Parathyroid adenoma (tissue), 2 donors: ENCODE results near the gene TMIGD3.

Experiments
- H2AFZ ChIP-seq: fragments of 300-600 bp; sonication (generic); one replicate; pipeline ENCODE4 v1.7.0; 2017; ENCODE audit warnings: antibody characterized with exemption, mild to moderate bottlenecking
- H3K27ac ChIP-seq: fragments of 300-600 bp; sonication (generic); one replicate; pipeline ENCODE4 v1.7.0; 2017
- H3K27me3 ChIP-seq: fragments of 300-600 bp; sonication (generic); one replicate; pipeline ENCODE4 v1.7.0; 2017; ENCODE audit warnings: low read length; ENCODE audit not compliant: control insufficient read depth, insufficient read depth
- H3K36me3 ChIP-seq: fragments of 300-600 bp; sonication (generic); one replicate; pipeline ENCODE4 v1.7.0; 2017; ENCODE audit warnings: low read length; ENCODE audit not compliant: control insufficient read depth, insufficient read depth
- H3K4me1 ChIP-seq: fragments of 300-600 bp; sonication (generic); one replicate; pipeline ENCODE4 v1.7.0; 2017; ENCODE audit warnings: control low read depth
- H3K4me2 ChIP-seq: fragments of 300-600 bp; sonication (generic); one replicate; pipeline ENCODE4 v1.7.0; 2017; ENCODE audit warnings: low read length
- H3K4me3 ChIP-seq: fragments of 300-600 bp; sonication (generic); one replicate; pipeline ENCODE4 v1.7.0; 2017; ENCODE audit warnings: low read depth, low read length
- H3K79me2 ChIP-seq: fragments of 300-600 bp; sonication (generic); one replicate; pipeline ENCODE4 v1.7.0; 2017; ENCODE audit warnings: control low read depth
- H3K9ac ChIP-seq: fragments of 300-600 bp; sonication (generic); one replicate; pipeline ENCODE4 v1.7.0; 2017; ENCODE audit warnings: mild to moderate bottlenecking
- H3K9me3 ChIP-seq: fragments of 300-600 bp; sonication (generic); one replicate; pipeline ENCODE4 v1.7.0; 2017; ENCODE audit warnings: low read length; ENCODE audit not compliant: control insufficient read depth
- CTCF ChIP-seq: fragments of 300-600 bp; sonication (generic); IDR thresholded peaks from one replicate; pipeline ENCODE4 v1.7.0; 2017; ENCODE audit warnings: antibody characterized with exemption, mild to moderate bottlenecking
- donor health status: primary hyperparathyroidism.

Gene TMIGD3

GRCh38 chr1:111535256-111536191, 32.1 kb upstream of the TMIGD3 start:
- no peaks in the 10 kb centered on the region for H3K79me2 ChIP-seq
- no peaks in the 10 kb centered on the region for H3K36me3 ChIP-seq
- no peaks in the 10 kb centered on the region for H3K9me3 ChIP-seq
- peaks cover 7% of the 10 kb centered on the region for H3K4me1 ChIP-seq
- H3K9ac ChIP-seq = no peak overlapping the region
- no peak overlapping the region for H3K4me3 ChIP-seq
- H3K27me3 ChIP-seq = no peaks in the 10 kb centered on the region
- no peak for TF ChIP-seq CTCF
- peak overlapping the region; percentile 72 for H3K27ac ChIP-seq
- H3K4me2 ChIP-seq = peak overlapping the region; percentile 56
- H2AFZ ChIP-seq = peak overlapping the region; percentile 58

GRCh38 chr1:111520053-111520452, 16.6 kb upstream of the TMIGD3 start:
- H2AFZ ChIP-seq = no peak overlapping the region
- H3K4me1 ChIP-seq = no peaks in the 10 kb centered on the region
- H3K4me2 ChIP-seq = no peak overlapping the region
- no peak overlapping the region for H3K9ac ChIP-seq
- no peak for TF ChIP-seq CTCF
- H3K79me2 ChIP-seq = no peaks in the 10 kb centered on the region
- no peak overlapping the region for H3K27ac ChIP-seq
- no peaks in the 10 kb centered on the region for H3K27me3 ChIP-seq
- no peaks in the 10 kb centered on the region for H3K36me3 ChIP-seq
- no peaks in the 10 kb centered on the region for H3K9me3 ChIP-seq
- H3K4me3 ChIP-seq = no peak overlapping the region

- H3K27ac ChIP-seq = no peak overlapping the region
- no peak overlapping the region for H3K4me2 ChIP-seq
- H3K4me3 ChIP-seq = no peak overlapping the region
- H3K9ac ChIP-seq = no peak overlapping the region
- no peaks in the 10 kb centered on the region for H3K27me3 ChIP-seq
- H3K4me1 ChIP-seq = peaks cover 9% of the 10 kb centered on the region
- no peaks in the 10 kb centered on the region for H3K79me2 ChIP-seq
- H2AFZ ChIP-seq = no peak overlapping the region
- TF ChIP-seq CTCF = no peak
- no peaks in the 10 kb centered on the region for H3K9me3 ChIP-seq
- no peaks in the 10 kb centered on the region for H3K36me3 ChIP-seq
These were observed 14.2 kb upstream of the TMIGD3 start for GRCh38 chr1:111517469-111518225.

GRCh38 chr1:111516005-111516535, 12.6 kb upstream of the TMIGD3 start:
- Histone ChIP-seq H3K4me2 (no peak overlapping the region), H3K4me1 (peaks cover 12% of the 10 kb centered on the region), H2AFZ (no peak overlapping the region), H3K9me3 (no peaks in the 10 kb centered on the region), H3K4me3 (no peak overlapping the region), H3K27me3 (no peaks in the 10 kb centered on the region), H3K36me3 (no peaks in the 10 kb centered on the region), H3K9ac (no peak overlapping the region), H3K79me2 (no peaks in the 10 kb centered on the region), H3K27ac (peak overlapping the region; percentile 39)
- TF ChIP-seq CTCF = no peak
